GM18870 (cell line): Measurements from ENCODE around the gene RIOK1.

Source experiments
- ATAC-seq: cut with Tn5 transposase; IDR thresholded peaks from one replicate; pipeline ENCODE4 v1.9.1; 2021; ENCODE audit warnings: moderate library complexity; ENCODE audit not compliant: unreplicated experiment

RIOK1 gene

GRCh38 chr6:7406743-7407142 lies 17.1 kb downstream of the RIOK1 start:
- ATAC-seq: no peak

DNA sequence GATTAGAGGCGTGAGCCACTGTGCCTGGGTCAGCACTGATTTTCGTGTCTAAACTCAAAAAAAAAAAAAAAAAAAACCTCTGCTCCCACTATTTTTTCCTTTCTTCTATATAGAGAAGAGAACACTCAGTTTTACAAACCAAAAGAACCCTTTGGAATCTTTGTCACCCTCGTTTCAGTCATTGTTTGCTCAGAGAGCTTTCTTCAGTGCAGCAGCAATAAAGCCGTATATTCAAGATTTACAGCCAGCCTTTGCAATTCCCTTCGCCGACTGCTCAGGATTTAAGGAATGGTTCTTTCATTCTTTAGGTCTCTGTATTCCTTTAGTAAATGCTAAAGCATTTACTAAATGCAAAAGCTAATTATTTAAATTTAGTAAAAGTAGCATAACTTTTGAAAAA lies 20.1 kb downstream of the RIOK1 start:
- ATAC-seq: no peak

- ATAC-seq: no peak
Observed at GRCh38 chr6:7410851-7411250, 21.2 kb downstream of the RIOK1 start.

- ATAC-seq: no peak
Observed at GRCh38 chr6:7411328-7411727, 21.7 kb downstream of the RIOK1 start.

- ATAC-seq: no peak
Observed at GRCh38 chr6:7413151-7413823, 23.7 kb downstream of the RIOK1 start.

- no peak for ATAC-seq
Observed at GRCh38 chr6:7414811-7415210, 25.2 kb downstream of the RIOK1 start.

GRCh38 chr6:7417684-7418083 lies 28.1 kb downstream of the RIOK1 start:
- ATAC-seq: no peak

GRCh38 chr6:7418238-7418905 lies 28.8 kb downstream of the RIOK1 start:
- ATAC-seq: no peak

DNA sequence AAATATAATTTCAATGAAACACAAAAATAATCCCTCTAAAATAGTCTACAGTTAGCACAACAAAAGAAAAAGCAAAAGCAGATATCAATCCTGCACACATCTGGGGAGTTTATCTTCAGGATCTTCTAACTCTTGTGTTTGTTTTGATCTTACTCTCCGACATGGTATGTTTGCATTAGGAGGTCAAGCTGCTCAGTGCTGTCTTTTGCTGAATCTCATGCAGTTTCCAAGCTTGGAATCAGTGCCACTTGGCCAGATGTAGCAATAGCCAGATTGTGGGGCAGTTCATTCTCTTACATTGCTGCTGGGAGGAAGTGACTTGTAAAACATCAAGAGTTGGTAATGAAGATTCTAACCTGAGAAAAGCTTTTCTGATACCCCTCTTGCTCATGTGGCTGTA lies 29.5 kb downstream of the RIOK1 start:
- no peak for ATAC-seq

DNA sequence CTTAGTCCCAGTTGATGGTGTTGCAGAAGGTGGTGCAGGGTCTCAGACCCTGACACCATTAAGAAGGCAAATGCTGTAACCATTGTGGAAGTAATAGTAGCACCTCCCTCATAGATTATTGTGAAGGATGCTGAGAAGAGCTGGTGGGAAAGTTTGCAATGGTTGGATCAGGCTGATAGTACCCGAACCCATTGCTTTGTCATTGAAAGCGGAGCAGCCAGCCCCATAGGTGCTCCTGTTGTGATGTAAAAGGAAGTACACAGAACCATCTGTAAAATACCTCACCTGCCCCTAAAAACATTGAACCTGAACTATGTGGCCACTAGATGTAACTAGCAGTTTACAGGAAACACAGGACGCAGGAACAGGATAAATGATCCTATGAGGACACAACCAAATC lies 31.5 kb downstream of the RIOK1 start:
- ATAC-seq: no peak

GRCh38 chr6:7424058-7424457 lies 34.5 kb downstream of the RIOK1 start:
- no peak for ATAC-seq

DNA sequence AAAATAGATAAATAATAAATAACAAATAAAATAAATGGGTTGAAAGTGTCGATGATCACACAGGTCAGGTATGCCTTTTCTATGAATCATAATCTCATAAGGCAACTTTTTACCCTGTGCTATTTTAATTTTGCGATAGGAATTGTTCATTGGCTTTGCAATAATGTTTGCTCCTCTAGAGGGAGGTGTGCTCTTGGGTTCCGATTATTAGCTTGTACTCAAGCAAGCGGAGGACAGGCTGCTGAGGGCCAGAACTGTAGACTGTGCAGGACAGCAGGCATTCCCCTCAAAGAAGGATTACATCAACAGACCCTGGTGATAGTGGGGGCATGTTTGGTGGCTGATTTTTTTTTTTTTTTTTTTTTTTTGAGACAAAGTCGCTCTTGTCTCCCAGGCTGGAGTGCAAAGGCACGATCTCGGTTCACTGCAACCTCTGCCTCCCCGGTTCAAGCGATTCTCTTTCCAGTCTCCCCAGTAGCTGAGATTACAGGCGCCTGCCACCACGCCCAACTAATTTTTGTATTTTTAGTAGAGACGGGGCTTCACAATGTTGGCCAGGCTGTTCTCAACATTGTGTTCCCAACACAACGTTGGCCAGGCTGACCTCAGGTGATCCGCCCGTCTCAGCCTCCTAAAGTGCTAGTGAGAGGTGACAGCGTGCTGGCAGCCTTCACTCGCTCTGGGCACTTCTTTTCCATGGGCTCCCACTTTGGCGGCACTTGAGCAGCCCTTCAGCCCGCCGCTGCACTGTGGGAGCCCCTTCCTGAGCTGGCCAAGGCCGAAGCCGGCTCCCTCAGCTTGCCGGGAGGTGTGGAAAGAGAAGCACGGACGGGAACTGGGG lies 35.6 kb downstream of the RIOK1 start:
- no peak for ATAC-seq

GRCh38 chr6:7425808-7426190 lies 36.2 kb downstream of the RIOK1 start:
- no peak for ATAC-seq

DNA sequence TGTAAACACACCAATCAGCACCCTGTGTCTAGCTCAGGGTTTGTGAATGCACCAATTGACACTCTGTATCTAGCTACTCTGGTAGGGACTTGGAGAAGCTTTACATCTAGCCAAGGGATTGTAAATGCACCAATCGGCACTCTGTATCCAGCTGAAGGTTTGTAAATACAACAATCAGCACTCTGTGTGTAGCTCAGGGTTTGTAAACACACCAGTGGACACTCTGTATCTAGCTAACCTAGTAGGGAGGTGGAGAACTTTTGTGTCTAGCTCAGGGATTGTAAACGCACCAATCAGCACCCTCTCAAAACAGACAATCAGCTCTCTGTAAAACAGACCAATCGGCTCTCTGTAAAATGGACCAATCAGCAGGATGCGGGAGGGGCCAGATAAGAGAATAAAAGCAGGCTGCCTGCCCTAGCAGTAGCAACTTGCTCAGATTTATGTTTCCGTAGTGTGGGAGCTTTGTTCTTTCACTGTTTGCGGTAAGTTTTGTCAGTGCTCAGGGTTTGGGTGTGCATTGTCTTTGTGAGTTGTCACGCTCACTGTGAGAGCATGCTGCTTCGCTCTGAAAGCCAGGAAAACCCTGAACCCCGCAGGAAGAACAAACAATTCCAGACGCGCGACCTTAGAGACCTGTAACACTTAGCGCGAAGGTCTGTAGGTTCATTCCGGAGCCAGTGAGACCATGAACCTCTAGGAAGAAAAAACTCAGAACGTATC lies 37.0 kb downstream of the RIOK1 start:
- no peak for ATAC-seq

DNA sequence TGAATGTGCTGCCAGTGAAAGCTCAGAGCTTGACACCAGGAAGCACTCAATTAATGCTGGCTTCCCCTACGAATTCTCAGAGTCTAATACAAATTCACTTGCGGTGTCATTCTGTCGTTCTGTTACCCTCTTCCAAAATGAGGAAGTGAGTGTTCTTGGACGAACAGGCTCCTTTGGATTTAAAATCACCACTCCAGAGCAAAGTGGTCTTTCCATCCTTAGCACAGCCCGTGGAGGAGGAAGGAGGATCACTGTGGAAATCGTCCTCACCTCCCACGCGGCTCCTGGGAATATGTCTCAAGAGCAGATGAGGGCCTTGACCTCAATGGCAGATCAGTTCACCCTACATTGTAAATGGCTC lies 41.7 kb downstream of the RIOK1 start:
- no peak for ATAC-seq

- ATAC-seq: no peak
Observed at GRCh38 chr6:7431674-7432390, 42.2 kb downstream of the RIOK1 start.

- ATAC-seq: no peak
Observed at GRCh38 chr6:7432391-7433120, 42.9 kb downstream of the RIOK1 start.

DNA sequence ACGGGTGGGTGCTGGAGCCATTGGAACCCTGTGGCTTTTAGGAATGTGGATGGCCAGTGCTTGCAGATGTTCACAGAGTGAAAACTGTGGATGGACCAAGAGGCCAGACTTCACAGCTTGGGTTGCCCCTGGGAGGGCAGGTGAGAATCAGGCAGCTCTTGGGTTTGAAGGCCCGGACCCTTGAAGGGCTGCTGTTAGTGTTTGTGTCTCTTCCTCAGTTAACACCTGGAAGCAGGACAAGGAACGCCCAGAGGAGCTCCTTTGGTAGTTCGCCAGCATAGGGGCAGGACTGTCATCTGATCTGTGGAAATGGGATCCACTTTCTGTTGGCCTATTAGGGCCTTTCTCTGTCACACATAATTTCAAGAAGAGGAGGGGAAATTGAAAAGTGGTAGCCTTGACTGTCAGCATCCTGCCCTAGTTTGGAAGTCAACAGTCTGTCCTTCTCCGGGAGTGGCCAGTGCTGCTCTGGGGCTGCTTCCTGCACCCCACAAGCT lies 43.6 kb downstream of the RIOK1 start:
- no peak for ATAC-seq

DNA sequence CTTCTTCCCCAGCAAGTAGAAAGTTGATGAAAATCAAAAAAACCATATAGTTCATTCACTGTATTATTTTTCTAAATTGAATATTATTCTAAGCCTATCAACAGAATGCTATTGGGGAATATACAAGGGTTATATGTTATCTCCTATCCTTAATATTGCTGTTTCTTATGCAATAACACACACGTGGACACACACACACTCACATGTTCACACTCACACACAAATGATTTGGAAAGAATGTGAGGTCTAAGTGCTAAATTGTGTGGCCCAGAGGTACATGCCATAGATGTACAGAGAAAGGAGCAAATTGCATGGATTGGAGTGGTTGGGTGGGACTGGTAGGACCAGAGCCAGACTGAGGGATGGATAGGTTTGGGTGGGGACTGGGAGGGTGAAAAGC lies 45.1 kb downstream of the RIOK1 start:
- no peak for ATAC-seq

GRCh38 chr6:7438011-7438410 lies 48.4 kb downstream of the RIOK1 start:
- ATAC-seq: no peak
